WTC11 (cell line): ENCODE measurements around the gene LRRC8C.

ENCODE experiments used
- CTCF ChIP-seq: fragments of 200-600 bp; IDR thresholded peaks from 2 replicates; pipeline ENCODE4 v1.8.0; 2022; ENCODE audit warnings: antibody characterized with exemption
- JUN ChIP-seq: sonication (generic); formaldehyde crosslinking; IDR thresholded peaks from 2 replicates; pipeline ENCODE4 v1.8.0; 2023; ENCODE audit warnings: mild to moderate bottlenecking, missing genetic modification reagents

- TF ChIP-seq JUN (CRISPR knock-in tag) = no peak
- no peak for TF ChIP-seq CTCF
These were observed 19.0 kb upstream of the LRRC8C start for GRCh38 chr1:89613928-89614327.
